Measurements from ENCODE around the gene MYADML2.

DNA sequence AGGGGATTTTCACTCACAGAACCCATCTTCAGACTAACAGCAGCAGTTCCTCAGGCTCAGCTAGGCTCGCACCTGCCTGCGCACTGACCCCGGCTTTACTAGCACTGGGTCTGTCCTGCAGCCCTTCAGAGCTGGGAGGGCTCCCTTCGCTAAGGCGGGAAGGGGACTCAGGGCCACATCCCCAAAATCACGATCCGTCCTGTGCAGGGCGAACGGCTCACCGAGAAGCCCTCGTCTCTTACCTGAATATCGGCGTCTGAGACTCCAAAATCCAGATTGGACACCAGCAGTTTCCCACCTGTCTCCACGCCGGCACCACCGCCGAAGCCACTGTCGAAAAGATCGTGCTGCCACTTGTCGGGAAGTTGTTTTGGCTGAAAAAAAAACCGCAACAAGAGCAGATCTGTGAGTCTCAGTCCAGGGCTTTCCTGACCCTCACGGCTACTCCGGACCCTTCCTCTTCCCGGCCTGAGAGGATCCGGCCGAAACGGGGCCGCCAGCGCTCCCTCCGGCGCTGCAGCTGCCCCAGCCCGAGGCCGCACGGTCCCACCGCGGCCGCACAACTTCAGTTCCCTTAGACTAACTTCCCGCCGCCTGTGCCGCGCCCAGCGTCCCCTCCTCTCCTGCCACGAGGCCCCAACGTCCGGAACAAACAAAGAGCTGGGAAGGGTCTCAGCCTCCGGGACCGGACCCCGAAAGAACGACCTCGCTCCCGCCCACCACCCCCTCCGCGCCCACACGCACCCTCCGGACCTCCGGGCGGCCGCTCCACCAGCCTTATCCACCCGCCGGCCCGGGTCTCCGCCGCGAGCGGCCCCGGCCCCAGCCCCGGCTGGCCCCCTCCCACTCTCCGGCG, 56.4 kb downstream of the MYADML2 start:
- TF ChIP-seq, protein P1, sequence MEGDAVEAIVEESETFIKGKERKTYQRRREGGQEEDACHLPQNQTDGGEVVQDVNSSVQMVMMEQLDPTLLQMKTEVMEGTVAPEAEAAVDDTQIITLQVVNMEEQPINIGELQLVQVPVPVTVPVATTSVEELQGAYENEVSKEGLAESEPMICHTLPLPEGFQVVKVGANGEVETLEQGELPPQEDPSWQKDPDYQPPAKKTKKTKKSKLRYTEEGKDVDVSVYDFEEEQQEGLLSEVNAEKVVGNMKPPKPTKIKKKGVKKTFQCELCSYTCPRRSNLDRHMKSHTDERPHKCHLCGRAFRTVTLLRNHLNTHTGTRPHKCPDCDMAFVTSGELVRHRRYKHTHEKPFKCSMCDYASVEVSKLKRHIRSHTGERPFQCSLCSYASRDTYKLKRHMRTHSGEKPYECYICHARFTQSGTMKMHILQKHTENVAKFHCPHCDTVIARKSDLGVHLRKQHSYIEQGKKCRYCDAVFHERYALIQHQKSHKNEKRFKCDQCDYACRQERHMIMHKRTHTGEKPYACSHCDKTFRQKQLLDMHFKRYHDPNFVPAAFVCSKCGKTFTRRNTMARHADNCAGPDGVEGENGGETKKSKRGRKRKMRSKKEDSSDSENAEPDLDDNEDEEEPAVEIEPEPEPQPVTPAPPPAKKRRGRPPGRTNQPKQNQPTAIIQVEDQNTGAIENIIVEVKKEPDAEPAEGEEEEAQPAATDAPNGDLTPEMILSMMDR (IDR thresholded peaks at IDR 0.05; ENCODE audit: low read depth, low read length) = no peak
- no peak for TF ChIP-seq EZH2phosphoT487 (IDR thresholded peaks at IDR 0.05; ENCODE audit: low read depth)
